ENCODE data around the gene NLRC5.

Gene NLRC5, protein sequence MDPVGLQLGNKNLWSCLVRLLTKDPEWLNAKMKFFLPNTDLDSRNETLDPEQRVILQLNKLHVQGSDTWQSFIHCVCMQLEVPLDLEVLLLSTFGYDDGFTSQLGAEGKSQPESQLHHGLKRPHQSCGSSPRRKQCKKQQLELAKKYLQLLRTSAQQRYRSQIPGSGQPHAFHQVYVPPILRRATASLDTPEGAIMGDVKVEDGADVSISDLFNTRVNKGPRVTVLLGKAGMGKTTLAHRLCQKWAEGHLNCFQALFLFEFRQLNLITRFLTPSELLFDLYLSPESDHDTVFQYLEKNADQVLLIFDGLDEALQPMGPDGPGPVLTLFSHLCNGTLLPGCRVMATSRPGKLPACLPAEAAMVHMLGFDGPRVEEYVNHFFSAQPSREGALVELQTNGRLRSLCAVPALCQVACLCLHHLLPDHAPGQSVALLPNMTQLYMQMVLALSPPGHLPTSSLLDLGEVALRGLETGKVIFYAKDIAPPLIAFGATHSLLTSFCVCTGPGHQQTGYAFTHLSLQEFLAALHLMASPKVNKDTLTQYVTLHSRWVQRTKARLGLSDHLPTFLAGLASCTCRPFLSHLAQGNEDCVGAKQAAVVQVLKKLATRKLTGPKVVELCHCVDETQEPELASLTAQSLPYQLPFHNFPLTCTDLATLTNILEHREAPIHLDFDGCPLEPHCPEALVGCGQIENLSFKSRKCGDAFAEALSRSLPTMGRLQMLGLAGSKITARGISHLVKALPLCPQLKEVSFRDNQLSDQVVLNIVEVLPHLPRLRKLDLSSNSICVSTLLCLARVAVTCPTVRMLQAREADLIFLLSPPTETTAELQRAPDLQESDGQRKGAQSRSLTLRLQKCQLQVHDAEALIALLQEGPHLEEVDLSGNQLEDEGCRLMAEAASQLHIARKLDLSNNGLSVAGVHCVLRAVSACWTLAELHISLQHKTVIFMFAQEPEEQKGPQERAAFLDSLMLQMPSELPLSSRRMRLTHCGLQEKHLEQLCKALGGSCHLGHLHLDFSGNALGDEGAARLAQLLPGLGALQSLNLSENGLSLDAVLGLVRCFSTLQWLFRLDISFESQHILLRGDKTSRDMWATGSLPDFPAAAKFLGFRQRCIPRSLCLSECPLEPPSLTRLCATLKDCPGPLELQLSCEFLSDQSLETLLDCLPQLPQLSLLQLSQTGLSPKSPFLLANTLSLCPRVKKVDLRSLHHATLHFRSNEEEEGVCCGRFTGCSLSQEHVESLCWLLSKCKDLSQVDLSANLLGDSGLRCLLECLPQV (N-terminal part only)

GRCh38 chr16:56988948-56989945 is at the start of gene NLRC5:
NLRC5 (plus strand) TSS chr16:56989557; CDS start chr16:57020713, 31,156 bp downstream.
- peak; percentile 84 to 93 (median 90) for DNase-seq (ENCODE audit: low read depth in 2 of 3, low spot score in 1 of 3)

- no peak for DNase-seq (ENCODE audit: low read depth in 2 of 3, low spot score in 1 of 3)
Measured at GRCh38 chr16:56939801-56940200, 49.6 kb upstream of the NLRC5 start.

DNA sequence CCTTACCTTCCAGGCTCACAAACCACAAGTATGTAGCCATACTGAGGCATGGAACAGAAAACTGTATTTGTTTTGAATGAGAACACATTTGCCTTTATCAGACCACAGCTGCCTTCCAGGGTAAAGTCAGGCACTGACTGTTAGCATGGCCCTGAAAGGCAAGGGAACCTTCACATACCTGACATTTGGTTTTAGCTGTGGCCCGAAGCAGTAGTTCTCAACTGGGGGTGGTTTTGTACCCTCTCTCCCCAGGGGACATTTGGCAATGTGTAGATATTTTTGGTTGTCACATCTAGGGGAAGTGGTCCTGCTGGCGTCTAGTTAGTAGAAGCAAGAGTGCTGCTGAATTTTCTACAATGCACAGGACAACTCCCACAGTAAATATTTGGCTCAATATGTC is 48.3 kb upstream of the NLRC5 start:
- no peak for DNase-seq (ENCODE audit: low read depth in 2 of 3, low spot score in 1 of 3)

- no peak for DNase-seq (ENCODE audit: low read depth in 2 of 3, low spot score in 1 of 3)
Measured at GRCh38 chr16:56941856-56942331, 47.5 kb upstream of the NLRC5 start.

DNA sequence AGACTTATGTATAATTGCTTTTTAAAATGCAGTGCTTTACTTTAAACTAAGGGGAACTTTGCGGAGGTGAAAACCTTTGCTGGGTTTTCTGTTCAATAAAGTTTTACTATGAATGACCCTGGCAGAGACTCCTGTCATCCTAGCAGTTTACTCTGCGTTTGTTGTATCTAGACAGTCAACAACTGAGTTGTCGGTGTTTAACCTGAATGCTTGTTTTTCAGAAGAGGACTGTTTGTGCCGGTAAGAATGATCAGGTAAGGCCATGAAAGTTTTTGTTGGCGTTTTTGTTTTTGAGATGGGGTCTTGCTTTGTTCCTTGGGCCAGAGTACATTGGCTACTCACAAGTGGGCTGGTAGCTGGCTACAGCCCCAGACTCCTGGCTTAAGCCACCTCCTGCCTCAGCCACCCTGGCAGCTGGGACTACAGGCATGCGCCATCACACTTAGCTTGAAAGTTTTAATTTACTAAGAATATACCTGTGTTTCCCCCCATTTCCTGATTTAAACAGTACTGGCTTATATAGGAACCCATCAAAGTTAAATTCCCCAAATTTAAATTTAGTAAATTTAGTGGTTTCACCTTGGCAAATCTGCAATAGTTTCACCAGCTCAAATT is 45.5 kb upstream of the NLRC5 start:
- no peak for DNase-seq (ENCODE audit: low read depth in 2 of 3, low spot score in 1 of 3)

- no peak for DNase-seq (ENCODE audit: low read depth in 2 of 3, low spot score in 1 of 3)
Measured at GRCh38 chr16:56944954-56945839, 44.2 kb upstream of the NLRC5 start.

GRCh38 chr16:56945847-56946527 is 43.4 kb upstream of the NLRC5 start:
- no peak for DNase-seq (ENCODE audit: low read depth in 2 of 3, low spot score in 1 of 3)

DNA sequence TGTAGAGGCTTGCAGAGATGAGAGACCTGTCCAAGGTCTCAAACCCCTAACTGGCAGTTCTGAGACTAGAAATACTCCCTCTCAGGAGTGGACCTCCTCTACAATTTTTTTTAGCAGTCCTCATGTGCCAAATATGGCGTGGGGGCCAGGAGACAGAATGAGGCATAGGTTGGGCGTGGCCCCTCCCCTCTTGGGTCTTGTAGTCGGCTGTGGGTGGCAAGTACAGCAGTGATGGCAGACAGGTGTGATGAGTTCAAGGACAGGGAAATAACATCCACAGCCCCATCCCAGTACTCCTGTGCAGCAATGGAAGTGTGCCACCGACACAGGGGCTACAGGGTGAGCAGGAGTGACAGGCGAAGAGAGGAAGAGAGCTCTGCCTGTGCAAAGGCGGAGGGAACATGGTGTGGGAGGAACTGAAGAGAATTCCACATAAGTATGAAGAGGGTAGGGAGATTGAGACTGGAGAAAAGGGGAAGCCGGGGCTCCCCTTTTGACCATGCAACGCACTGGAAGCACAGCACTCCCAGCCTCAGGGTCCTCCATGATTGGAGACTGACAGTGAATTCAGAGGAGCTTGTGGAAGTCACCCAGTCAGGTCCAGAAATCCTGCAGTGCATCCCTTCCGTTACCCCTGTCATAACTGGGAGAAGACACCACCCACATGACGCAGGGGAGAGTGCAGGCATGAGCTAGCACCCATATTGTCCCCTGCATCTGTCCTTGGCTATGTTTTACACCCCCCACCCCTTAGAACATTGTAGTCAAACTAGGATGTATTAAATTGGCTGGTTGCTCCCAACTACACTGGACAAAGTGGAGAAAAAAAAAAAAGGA is 42.4 kb upstream of the NLRC5 start:
- DNase-seq (ENCODE audit: low read depth in 2 of 3, low spot score in 1 of 3), result no peak

DNA sequence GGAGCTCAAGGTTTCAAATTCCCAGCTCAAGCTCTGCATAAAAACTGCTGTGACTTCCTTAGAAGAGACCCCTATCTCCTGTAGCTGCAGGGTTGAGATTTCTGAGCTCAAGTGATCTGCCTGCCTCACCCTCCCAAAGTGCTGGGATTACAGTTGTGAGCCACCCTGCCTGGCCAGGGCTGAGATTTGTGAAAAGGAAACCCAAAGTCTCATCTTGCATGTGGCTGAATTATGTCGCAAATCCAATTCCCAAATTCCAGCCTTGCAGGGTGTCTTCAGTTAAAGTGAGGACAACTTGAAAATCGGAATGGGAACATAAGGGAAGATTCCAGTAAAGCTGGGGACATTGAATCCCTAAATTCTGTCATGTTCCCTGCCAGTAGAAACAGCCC is 41.8 kb upstream of the NLRC5 start:
- no peak for DNase-seq (ENCODE audit: low read depth in 2 of 3, low spot score in 1 of 3)

DNA sequence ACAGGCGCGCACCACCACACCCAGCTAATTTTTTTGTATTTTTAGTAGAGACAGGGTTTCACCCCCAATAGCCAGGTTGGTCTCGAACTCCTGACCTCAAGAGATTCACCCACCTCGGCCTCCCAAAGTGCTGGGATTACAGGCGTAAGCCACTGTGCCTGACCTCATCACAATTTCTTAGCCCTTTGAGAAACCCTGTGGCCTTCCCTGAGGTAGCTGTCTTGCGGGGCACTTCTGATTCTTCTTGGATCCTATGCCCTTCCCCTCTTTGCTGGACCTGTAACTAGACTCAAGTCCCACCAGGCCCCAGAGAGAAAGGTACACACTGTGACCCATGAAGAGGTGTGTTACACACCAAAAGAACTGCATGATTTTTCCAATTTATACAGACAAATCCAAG is 41.1 kb upstream of the NLRC5 start:
- DNase-seq (ENCODE audit: low read depth in 2 of 3, low spot score in 1 of 3), result no peak

DNA sequence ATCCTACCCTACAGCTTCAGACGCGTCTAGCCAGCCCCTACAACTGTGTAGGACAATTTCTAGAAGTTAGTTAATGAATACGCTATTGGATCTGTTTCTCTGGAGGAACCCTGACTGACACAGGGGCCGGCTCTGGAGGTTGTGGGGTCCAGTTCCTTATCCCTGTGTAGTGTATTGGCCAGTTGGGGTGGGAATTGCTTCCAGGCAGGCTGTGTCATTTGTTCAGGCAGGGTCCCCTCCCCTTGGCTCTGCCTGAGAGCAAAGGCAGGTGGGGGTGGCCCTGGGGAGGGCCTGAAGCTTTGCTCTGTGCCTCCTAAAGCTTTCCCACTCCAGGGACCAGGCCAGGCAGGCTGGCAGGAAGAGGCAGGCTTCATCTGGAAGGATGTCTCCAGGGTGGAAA is 39.3 kb upstream of the NLRC5 start:
- DNase-seq (ENCODE audit: low read depth in 2 of 3, low spot score in 1 of 3), result no peak

GRCh38 chr16:56950455-56950854 is 38.9 kb upstream of the NLRC5 start:
- no peak for DNase-seq (ENCODE audit: low read depth in 2 of 3, low spot score in 1 of 3)

DNA sequence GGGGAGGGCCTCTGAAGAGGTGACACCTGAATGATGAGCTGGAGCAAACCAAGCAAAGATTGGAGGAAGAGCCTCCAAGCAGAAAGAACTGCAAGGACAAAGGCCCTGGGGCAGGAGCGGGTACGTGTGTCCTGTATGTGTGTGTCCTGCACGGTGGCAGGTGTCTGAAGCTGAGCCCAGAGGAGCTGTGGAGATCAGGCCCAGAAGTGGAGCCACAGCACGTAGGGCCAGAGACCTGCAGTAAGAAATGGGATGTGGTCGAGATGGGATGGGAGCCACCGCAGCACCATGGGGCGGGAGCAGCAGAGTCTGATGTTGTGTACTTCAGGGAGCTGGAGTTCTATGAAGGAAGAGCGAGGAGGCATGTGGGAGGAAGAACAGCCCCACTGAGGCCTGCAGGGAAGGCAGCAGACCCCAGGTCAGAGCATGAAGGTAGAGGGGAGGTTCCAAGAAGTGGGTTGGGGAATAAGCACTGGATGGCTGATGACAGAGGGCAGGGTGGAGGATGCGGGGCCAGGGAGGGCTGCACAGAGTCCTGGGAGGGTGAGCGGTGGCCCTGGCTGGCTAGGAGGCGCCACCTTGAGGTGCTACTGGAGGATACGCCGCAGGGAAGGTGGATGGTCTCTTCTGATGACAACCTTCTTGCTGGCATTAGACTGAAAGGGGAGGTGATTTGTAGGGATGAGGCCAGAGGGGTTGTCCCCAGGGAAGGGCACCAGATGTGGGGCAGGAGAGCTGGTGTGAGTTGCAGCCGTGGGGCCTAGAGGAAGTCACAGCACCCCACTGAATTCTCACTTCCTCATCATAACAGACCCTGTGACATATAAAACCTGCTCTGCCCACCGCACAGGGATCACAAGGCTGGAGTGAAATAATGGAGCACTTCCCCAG is 38.2 kb upstream of the NLRC5 start:
- DNase-seq (ENCODE audit: low read depth in 2 of 3, low spot score in 1 of 3), result peak in 2 of 3 donors; percentile 50 to 53

DNA sequence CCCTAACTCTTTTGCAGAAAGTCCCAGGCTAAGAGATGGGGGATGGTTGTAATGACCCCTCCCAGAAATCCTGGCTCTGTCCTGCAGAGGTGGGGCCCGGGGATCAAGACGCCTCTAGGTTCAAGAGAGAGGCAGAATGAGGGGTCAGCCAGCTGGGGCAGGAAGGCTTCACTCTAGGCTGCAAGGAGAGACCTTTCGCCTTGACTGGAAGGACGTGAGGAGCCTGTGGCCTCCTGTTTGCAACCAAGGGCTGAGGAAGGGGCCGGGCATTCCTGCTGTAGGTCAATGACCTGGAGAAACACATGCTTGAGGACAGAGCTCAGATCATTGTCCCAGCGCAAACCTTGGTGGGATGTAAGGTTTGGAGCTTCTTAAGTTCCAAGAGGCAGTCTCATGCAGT is 36.4 kb upstream of the NLRC5 start:
- DNase-seq (ENCODE audit: low read depth in 2 of 3, low spot score in 1 of 3), result no peak

DNA sequence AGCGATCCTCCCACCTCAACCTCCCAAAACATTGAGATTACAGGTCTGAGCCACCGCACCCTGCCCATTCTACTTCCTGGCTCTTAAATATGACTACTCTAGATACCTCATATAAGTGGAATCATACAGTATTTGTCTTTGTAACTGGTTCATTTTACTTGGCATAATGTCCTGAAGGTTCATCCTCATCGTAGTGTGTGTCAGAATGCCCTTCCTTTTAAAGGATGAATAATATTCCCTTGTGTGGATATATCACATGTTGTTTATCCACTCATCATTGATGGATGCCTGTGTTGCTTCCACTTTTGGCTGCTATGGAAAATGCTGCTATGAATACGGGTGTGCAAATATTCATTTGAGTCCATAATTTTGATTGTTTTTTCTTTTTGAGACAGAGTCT is 33.3 kb upstream of the NLRC5 start:
- DNase-seq (ENCODE audit: low read depth in 2 of 3, low spot score in 1 of 3), result no peak

DNA sequence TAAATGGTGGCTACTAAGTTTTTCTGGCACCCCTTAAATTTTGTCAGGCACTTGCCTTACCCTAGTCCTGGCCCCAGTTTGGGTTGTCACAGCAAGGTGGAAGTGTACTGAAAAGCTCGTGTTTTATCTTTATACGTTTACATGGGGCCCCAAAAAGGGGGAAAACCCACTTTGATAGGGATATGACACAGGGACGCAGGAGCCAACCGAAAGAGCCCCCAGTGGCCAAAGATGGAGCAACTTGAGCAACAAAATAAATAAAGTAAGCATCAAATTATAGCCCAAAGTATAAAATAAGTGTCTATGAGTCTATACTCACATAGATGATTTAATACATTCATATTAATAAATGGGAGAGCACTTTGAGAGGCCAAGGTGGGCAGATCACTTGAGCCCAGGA is 32.6 kb upstream of the NLRC5 start:
- no peak for DNase-seq (ENCODE audit: low read depth in 2 of 3, low spot score in 1 of 3)

All from stimulated activated CD4-positive, alpha-beta T cell treated with anti-CD3 and anti-CD28 coated beads, Interleukin-12 subunit alpha, Interleukin-12 subunit beta, amount 100 ng/mL, for 48 hours (primary cell).